ENCODE results near the gene NECAB2.

The NECAB2 gene

GRCh38 chr16:83967838-83968305, at the start of gene NECAB2:
Gene NECAB2 (plus strand): TSS chr16:83968244. CDS start chr16:83968649, 405 bp downstream.
- DNase-seq = peak; percentile 54

- no peak for DNase-seq
Observed at GRCh38 chr16:83920894-83921491, 47.1 kb upstream of the NECAB2 start.

GRCh38 chr16:83923581-83924365, 44.3 kb upstream of the NECAB2 start:
- no peak for DNase-seq

GRCh38 chr16:83924686-83925085, 43.4 kb upstream of the NECAB2 start:
- DNase-seq = no peak

GRCh38 chr16:83925095-83925905, 42.7 kb upstream of the NECAB2 start:
- DNase-seq = no peak

GRCh38 chr16:83925957-83926725, 41.9 kb upstream of the NECAB2 start:
- DNase-seq = no peak

- peak; percentile 71 for DNase-seq
Observed at GRCh38 chr16:83926726-83927397, 41.2 kb upstream of the NECAB2 start.

GRCh38 chr16:83928341-83929055, 39.5 kb upstream of the NECAB2 start:
- DNase-seq = no peak

GRCh38 chr16:83929811-83930555, 38.1 kb upstream of the NECAB2 start:
- no peak for DNase-seq

- no peak for DNase-seq
Observed at GRCh38 chr16:83930730-83931500, 37.1 kb upstream of the NECAB2 start.

- no peak for DNase-seq
Observed at GRCh38 chr16:83931556-83931955, 36.5 kb upstream of the NECAB2 start.

- DNase-seq = no peak
Observed at GRCh38 chr16:83932304-83932703, 35.7 kb upstream of the NECAB2 start.

- DNase-seq = no peak
Observed at GRCh38 chr16:83932955-83933673, 34.9 kb upstream of the NECAB2 start.

- no peak for DNase-seq
Observed at GRCh38 chr16:83933885-83934683, 34.0 kb upstream of the NECAB2 start.

GRCh38 chr16:83934684-83934977, 33.4 kb upstream of the NECAB2 start:
- DNase-seq = no peak

GRCh38 chr16:83935005-83935857, 32.8 kb upstream of the NECAB2 start:
- no peak for DNase-seq

- no peak for DNase-seq
Observed at GRCh38 chr16:83935858-83936255, 32.2 kb upstream of the NECAB2 start.

All from OCI-M1 (cell line).